Mesothelial cell of epicardium (in vitro differentiated cells): Measurements from ENCODE around the gene TBX21. TPM values are rescaled to one million over a fixed set of nuclear protein-coding genes. Genes with fewer than 3 reads are reported as not detected.

ENCODE experiments used
- DNase-seq, 2 experiments: peaks; one replicate each; pipeline ENCODE4 v3.0.0; 2021; ENCODE audit warnings: low spot score in 2 of 2; ENCODE audit not compliant: unreplicated experiment in 2 of 2
- H3K27ac Mint-ChIP-seq: 2 replicates; pipeline ENCODE4 v1.8.0; 2021; ENCODE audit warnings: mixed read lengths
- H3K27me3 Mint-ChIP-seq: 2 replicates; pipeline ENCODE4 v1.8.0; 2021; ENCODE audit warnings: low read depth, mixed read lengths
- H3K36me3 Mint-ChIP-seq: 2 replicates; pipeline ENCODE4 v1.8.0; 2021; ENCODE audit warnings: mixed read lengths
- H3K4me1 Mint-ChIP-seq: 2 replicates; pipeline ENCODE4 v1.8.0; 2021; ENCODE audit warnings: mixed read lengths
- H3K4me3 Mint-ChIP-seq: 2 replicates; pipeline ENCODE4 v1.8.0; 2021; ENCODE audit warnings: mild to moderate bottlenecking, moderate library complexity, mixed read lengths
- H3K9me3 Mint-ChIP-seq: 2 replicates; pipeline ENCODE4 v1.8.0; 2021; ENCODE audit warnings: mixed read lengths
- CTCF ChIP-seq: fragments of 200-600 bp; sonication (generic); IDR thresholded peaks from one replicate; pipeline ENCODE4 v1.5.0; 2021; ENCODE audit warnings: antibody characterized with exemption; ENCODE audit not compliant: unreplicated experiment
- total RNA-seq: library from RNA; stranded (reverse); gene quantifications from 3 replicates; pipeline ENCODE4 v1.2.1, GENCODE V29; 2021

Gene TBX21
- total RNA-seq, 1 donor from 2014 or later: not detected

GRCh38 chr17:47721725-47722124 lies 11.3 kb upstream of the TBX21 start:
- Mint-ChIP-seq H3K27me3 (peaks cover 94% of the 10 kb centered on the region), H3K4me3 (no peak overlapping the region), H3K9me3 (no peaks in the 10 kb centered on the region), H3K27ac (no peak overlapping the region), H3K4me1 (peaks cover 4% of the 10 kb centered on the region), H3K36me3 (no peaks in the 10 kb centered on the region)
- TF ChIP-seq CTCF: no peak
- DNase-seq: no peak

GRCh38 chr17:47724705-47725104 lies 8.3 kb upstream of the TBX21 start:
- Mint-ChIP-seq H3K9me3 (no peaks in the 10 kb centered on the region), H3K36me3 (no peaks in the 10 kb centered on the region), H3K4me1 (no peaks in the 10 kb centered on the region), H3K4me3 (no peak overlapping the region), H3K27ac (no peak overlapping the region), H3K27me3 (peaks cover 89% of the 10 kb centered on the region)
- DNase-seq: no peak
- TF ChIP-seq CTCF: no peak

GRCh38 chr17:47725446-47726111 lies 7.5 kb upstream of the TBX21 start:
- DNase-seq: no peak
- Mint-ChIP-seq H3K36me3 (no peaks in the 10 kb centered on the region), H3K27me3 (peaks cover 89% of the 10 kb centered on the region), H3K27ac (no peak overlapping the region), H3K4me3 (no peak overlapping the region), H3K4me1 (no peaks in the 10 kb centered on the region), H3K9me3 (no peaks in the 10 kb centered on the region)
- TF ChIP-seq CTCF: no peak

- Mint-ChIP-seq H3K4me3 (no peak overlapping the region), H3K36me3 (no peaks in the 10 kb centered on the region), H3K27me3 (peaks cover 89% of the 10 kb centered on the region), H3K4me1 (no peaks in the 10 kb centered on the region), H3K27ac (no peak overlapping the region), H3K9me3 (no peaks in the 10 kb centered on the region)
- no peak for DNase-seq
- TF ChIP-seq CTCF: no peak
Observed at GRCh38 chr17:47726796-47727703, 6.0 kb upstream of the TBX21 start.

GRCh38 chr17:47727704-47728036 lies 5.4 kb upstream of the TBX21 start:
- Mint-ChIP-seq H3K4me3 (no peak overlapping the region), H3K4me1 (no peaks in the 10 kb centered on the region), H3K27ac (no peak overlapping the region), H3K36me3 (no peaks in the 10 kb centered on the region), H3K9me3 (no peaks in the 10 kb centered on the region), H3K27me3 (peaks cover 89% of the 10 kb centered on the region)
- no peak for DNase-seq
- TF ChIP-seq CTCF: no peak
